RWPE1 (cell line): ENCODE results near the gene CSTF3.
"Not testable (repeated sequence)": the region's sequence is repeated elsewhere in the genome, so short reads cannot be mapped to it uniquely, and the experiment has no call there.

ENCODE experiments used
- CTCF ChIA-PET: fragments of 350-600 bp; sonication (Branson Sonifier 250); formaldehyde crosslinking; extraction: SDS; loops from one replicate; lab custom pipeline; 2021; lab: Yijun Ruan, JAX
- POLR2A ChIA-PET: fragments of 400-600 bp; formaldehyde crosslinking; extraction: SDS; loops from one replicate; lab custom pipeline; 2020; ENCODE audit warnings: antibody characterized with exemption; ENCODE audit not compliant: low non-redundant PET; lab: Yijun Ruan, JAX
- DNase-seq: peaks from one replicate; pipeline ENCODE4 v3.0.0; 2012; ENCODE audit warnings: low spot score
- H3K27ac ChIP-seq: fragments of 450-650 bp; 2 replicates; pipeline ENCODE4 v1.5.1; 2017
- TF ChIP-seq, protein P1 (sequence below): fragments of 450-650 bp; conservative IDR thresholded peaks from 2 replicates; pipeline ENCODE4 v1.5.1; 2017; ENCODE audit warnings: low read depth, mild to moderate bottlenecking

Gene CSTF3

DNA sequence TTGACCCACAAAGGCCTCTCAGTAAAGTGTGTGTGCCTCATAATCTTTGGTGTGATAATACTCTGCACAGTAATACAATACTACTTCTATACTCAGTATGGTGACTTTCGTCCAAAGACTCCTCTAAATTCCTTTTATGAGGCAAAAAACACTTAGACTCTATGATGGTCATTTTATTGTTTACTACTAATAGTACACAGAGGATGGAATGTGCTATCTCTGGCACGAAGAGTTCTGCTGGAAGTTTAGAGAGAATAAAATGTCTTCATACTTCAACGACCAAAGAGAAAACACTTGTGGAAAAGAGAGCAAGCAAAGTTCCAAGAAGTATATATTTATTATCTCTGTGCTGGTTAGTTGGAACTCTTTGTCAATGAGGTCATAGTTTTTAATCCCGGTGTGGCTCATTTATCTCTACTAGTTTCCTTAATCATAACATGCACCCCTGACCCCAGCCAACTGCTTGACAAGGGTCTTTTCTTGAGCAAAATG lies 7.5 kb upstream of the CSTF3 start:
- TF ChIP-seq, protein P1, sequence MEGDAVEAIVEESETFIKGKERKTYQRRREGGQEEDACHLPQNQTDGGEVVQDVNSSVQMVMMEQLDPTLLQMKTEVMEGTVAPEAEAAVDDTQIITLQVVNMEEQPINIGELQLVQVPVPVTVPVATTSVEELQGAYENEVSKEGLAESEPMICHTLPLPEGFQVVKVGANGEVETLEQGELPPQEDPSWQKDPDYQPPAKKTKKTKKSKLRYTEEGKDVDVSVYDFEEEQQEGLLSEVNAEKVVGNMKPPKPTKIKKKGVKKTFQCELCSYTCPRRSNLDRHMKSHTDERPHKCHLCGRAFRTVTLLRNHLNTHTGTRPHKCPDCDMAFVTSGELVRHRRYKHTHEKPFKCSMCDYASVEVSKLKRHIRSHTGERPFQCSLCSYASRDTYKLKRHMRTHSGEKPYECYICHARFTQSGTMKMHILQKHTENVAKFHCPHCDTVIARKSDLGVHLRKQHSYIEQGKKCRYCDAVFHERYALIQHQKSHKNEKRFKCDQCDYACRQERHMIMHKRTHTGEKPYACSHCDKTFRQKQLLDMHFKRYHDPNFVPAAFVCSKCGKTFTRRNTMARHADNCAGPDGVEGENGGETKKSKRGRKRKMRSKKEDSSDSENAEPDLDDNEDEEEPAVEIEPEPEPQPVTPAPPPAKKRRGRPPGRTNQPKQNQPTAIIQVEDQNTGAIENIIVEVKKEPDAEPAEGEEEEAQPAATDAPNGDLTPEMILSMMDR = no peak
- CTCF ChIA-PET = no interaction called here
- H3K27ac ChIP-seq = no peak overlapping the region
- POLR2A ChIA-PET = no interaction called here
- DNase-seq = no peak

DNA sequence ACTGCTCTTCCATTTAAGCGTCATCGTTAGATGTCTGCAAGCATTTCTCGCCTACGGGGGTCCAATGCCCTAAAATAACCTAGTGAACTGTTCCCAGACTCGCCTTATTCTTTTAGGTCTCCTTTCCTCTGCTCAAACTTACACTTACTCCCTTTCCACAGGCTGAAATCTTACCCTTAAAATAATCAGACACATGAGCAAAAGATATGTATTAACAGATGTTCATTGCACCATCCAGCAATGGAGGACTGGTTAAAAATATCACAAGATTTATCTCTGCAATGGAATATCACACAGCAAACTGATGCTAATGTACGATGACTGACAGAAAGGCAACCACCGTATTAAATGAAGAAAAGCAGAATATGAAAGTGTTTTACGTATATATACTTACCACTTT lies 1.6 kb upstream of the CSTF3 start:
- no peak for DNase-seq
- H3K27ac ChIP-seq = peak overlapping the region; percentile 77
- POLR2A ChIA-PET = no interaction called here
- TF ChIP-seq, protein P1 = no peak
- CTCF ChIA-PET = no interaction called here

DNA sequence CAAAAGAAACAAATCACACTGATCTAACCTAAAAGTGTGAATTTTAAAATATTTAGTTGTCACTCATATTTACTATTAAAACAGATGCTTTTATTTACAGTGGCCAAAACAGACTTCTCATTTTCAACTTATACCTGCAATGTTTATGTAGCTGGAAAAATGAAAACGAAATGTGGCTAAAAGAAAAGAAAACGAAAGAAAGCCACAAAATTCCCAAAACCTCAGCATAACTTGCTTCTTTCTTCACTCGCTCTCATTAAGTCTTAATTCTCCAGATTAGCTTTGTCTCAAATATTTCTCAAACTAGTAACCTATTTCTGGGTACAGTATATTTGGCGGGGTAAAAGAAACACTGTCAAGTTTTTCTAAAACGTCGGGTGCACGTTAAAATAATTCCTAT lies 693 bp downstream of the CSTF3 start:
- ChIA-PET CTCF (interaction anchor here (0.6 kb wide), 4 partner anchors 32 to 1502 kb away, joined by 3 to 4 read pairs (median 3); no protein-coding TSS in a partner anchor), POLR2A (no interaction called here)
- TF ChIP-seq, protein P1 = no peak
- no peak overlapping the region for H3K27ac ChIP-seq
- no peak for DNase-seq

DNA sequence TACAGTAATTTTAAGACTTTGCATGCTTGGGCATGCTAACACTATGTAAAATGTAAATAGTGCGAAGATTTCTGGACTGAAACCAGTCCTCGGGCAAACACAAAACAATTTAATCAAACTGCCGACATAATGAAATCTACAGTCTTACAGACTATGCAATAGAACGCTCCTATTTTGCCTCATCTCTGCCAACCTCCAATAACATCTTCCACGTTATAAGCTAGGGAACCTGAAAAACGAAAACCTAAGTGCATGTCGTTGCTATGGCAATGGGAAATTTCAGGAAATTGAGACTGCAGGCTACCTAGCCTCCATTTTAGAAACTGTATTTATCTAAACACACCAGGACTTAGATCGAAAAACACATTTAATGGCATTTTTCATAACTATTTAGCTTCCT lies 1.1 kb downstream of the CSTF3 start:
- TF ChIP-seq, protein P1 = no peak
- POLR2A ChIA-PET = no interaction called here
- peak; percentile 25 for DNase-seq
- CTCF ChIA-PET = interaction anchor here (0.6 kb wide), 1 partner anchor 826 kb away, joined by 3 read pairs; no protein-coding TSS in a partner anchor
- no peak overlapping the region for H3K27ac ChIP-seq

DNA sequence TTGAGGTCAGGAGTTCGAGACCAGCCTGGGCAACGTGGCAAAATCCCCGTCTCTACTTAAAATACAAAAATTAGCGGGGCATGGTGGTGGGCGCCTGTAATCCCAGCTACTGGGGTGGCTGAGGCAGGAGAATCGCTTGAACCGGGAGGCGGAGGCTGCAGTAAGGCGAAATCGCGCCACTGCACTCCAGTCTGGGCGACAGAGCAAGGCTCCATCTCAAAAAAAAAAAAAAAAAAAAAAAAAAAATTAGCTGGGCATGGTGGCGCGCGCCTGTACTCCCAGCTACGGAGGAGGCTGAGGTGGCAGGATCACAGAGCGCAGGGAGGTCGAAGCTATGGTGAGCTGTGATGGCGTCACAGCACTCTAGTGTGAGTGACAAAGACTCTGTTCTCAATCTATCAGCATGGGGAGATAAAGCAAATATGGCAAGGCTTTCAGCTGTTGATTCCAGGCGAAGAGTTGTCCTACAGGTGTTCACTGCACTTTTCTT lies 1.9 kb downstream of the CSTF3 start:
- POLR2A ChIA-PET, CTCF ChIA-PET, DNase-seq: not testable (repeated sequence)
- H3K27ac ChIP-seq = peak overlapping the region; percentile 38

DNA sequence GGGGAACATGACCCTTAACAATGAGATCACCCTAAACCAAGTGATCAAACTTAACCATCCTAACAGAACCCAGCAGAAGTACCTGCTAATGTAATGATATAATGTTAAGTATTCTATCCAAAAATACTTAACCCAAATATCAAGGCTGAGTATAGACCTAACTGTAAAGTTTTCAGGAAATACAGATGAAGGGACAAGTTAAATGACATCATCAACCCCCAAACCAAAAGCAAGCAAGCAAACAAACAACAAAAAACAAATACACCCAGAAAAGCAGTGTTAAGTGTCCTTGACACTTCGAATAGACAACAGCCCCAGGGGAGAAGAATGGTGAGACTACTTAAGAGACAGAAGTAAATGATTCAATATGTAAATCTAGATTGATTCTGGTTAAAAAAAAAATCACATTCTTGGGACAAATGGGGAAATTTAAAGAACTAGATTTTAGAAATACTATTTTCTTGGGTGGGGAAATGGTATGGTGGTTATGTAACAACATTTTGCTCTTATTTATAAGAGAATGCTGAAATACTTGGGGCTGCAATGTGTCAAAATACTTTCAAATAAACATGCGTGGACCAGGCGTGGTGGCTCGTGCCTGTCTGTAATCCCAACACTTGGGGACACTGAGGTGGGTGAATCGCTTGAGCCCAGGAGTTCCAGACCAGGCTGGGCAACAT lies 2.5 kb downstream of the CSTF3 start:
- ChIA-PET CTCF (no interaction called here), POLR2A (no interaction called here)
- TF ChIP-seq, protein P1 = no peak

More for the DNA sequence above, 2.5 kb downstream of the CSTF3 start:
- no peak for DNase-seq
- peak overlapping the region; percentile 38 for H3K27ac ChIP-seq
